HEK293 (cell line): ENCODE measurements around the gene FICD.

Experiments
- CTCF ChIA-PET: fragments of 350-600 bp; formaldehyde crosslinking; extraction: SDS; loops from one replicate; lab custom pipeline; 2021; ENCODE audit warnings: antibody characterized with exemption; lab: Yijun Ruan, JAX
- POLR2A ChIA-PET: fragments of 300-600 bp; formaldehyde crosslinking; extraction: SDS; loops from one replicate; lab custom pipeline; 2020; ENCODE audit warnings: antibody characterized with exemption, inconsistent platforms; lab: Yijun Ruan, JAX
- H3K27ac ChIP-seq: fragments of 200-500 bp; sonication (Bioruptor generic); 2 replicates; pipeline ENCODE4 v1.5.1; 2014; ENCODE audit warnings: low read depth, low read length, control low read depth, inconsistent platforms; ENCODE audit errors: extremely low read depth
- H3K36me3 ChIP-seq, 2 experiments: fragments of 200-500 bp in 1 of 2; sonication (Bioruptor generic) in 1 of 2; 1 replicate in 1 of 2; 2 replicates in 1 of 2; pipeline ENCODE4 v1.5.1; 2014 to 2017; ENCODE audit warnings: inconsistent platforms in 2 of 2, low read length in 2 of 2; ENCODE audit not compliant: control insufficient read depth in 2 of 2, insufficient read depth in 1 of 2
- H3K4me1 ChIP-seq: fragments of 200-500 bp; sonication (Bioruptor generic); 2 replicates; pipeline ENCODE4 v1.5.1; 2014; ENCODE audit warnings: mild to moderate bottlenecking, low read length, inconsistent platforms; ENCODE audit not compliant: control insufficient read depth, insufficient read depth
- H3K4me3 ChIP-seq: 2 replicates; pipeline ENCODE4 v1.5.1; 2011; ENCODE audit warnings: low read depth, mild to moderate bottlenecking, control low read depth, low read length, moderate library complexity
- H3K9me3 ChIP-seq: fragments of 200-500 bp; sonication (Bioruptor generic); 2 replicates; pipeline ENCODE4 v1.5.1; 2014; ENCODE audit warnings: low read depth, low read length, inconsistent platforms; ENCODE audit not compliant: control insufficient read depth, insufficient read depth
- EGR2 ChIP-seq: fragments of 450-650 bp; formaldehyde crosslinking; IDR thresholded peaks from 2 replicates; pipeline ENCODE4 v1.5.1; 2016; ENCODE audit warnings: low read depth, missing biosample characterization, missing genetic modification characterization
- FEZF1 ChIP-seq: fragments of 450-650 bp; formaldehyde crosslinking; IDR thresholded peaks from 2 replicates; pipeline ENCODE4 v1.5.1; 2016; ENCODE audit warnings: missing biosample characterization, missing genetic modification characterization
- KLF1 ChIP-seq: fragments of 450-650 bp; formaldehyde crosslinking; IDR thresholded peaks from 2 replicates; pipeline ENCODE4 v1.5.1; 2016; ENCODE audit warnings: missing biosample characterization, missing genetic modification characterization
- KLF10 ChIP-seq: fragments of 450-650 bp; IDR thresholded peaks from 2 replicates; pipeline ENCODE4 v1.5.1; 2018; ENCODE audit warnings: missing biosample characterization, mild to moderate bottlenecking, missing genetic modification characterization
- KLF17 ChIP-seq: fragments of 450-650 bp; formaldehyde crosslinking; IDR thresholded peaks from 2 replicates; pipeline ENCODE4 v1.5.1; 2016; ENCODE audit warnings: missing biosample characterization, missing genetic modification characterization
- KLF7 ChIP-seq: fragments of 450-650 bp; formaldehyde crosslinking; IDR thresholded peaks from 2 replicates; pipeline ENCODE4 v1.5.1; 2016; ENCODE audit warnings: missing biosample characterization, missing genetic modification characterization, borderline replicate concordance
- PATZ1 ChIP-seq: fragments of 450-650 bp; formaldehyde crosslinking; IDR thresholded peaks from 2 replicates; pipeline ENCODE4 v1.5.1; 2016; ENCODE audit warnings: missing biosample characterization, missing genetic modification characterization
- REPIN1 ChIP-seq: fragments of 450-650 bp; formaldehyde crosslinking; IDR thresholded peaks from 2 replicates; pipeline ENCODE4 v1.5.1; 2017; ENCODE audit warnings: missing biosample characterization, missing genetic modification characterization, low read depth
- SP3 ChIP-seq: fragments of 450-650 bp; formaldehyde crosslinking; IDR thresholded peaks from 2 replicates; pipeline ENCODE4 v1.5.1; 2016; ENCODE audit warnings: missing biosample characterization, missing genetic modification characterization
- WT1 ChIP-seq: fragments of 450-650 bp; formaldehyde crosslinking; IDR thresholded peaks from 2 replicates; pipeline ENCODE4 v1.5.1; 2016; ENCODE audit warnings: missing biosample characterization, missing genetic modification characterization
- ZBTB21 ChIP-seq: fragments of 450-650 bp; formaldehyde crosslinking; IDR thresholded peaks from 2 replicates; pipeline ENCODE4 v1.5.1; 2017; ENCODE audit warnings: missing biosample characterization, missing genetic modification characterization
- ZBTB26 ChIP-seq: fragments of 450-650 bp; formaldehyde crosslinking; optimal IDR thresholded peaks from 2 replicates; pipeline ENCODE3; 2016; ENCODE audit warnings: missing biosample characterization, mild to moderate bottlenecking, missing genetic modification characterization
- ZEB2 ChIP-seq: fragments of 450-650 bp; formaldehyde crosslinking; IDR thresholded peaks from 2 replicates; pipeline ENCODE4 v1.5.1; 2016; ENCODE audit warnings: missing biosample characterization, missing genetic modification characterization
- ZNF157 ChIP-seq: fragments of 450-650 bp; formaldehyde crosslinking; IDR thresholded peaks from 2 replicates; pipeline ENCODE4 v1.5.1; 2016; ENCODE audit warnings: missing biosample characterization, missing genetic modification characterization
- ZNF184 ChIP-seq: fragments of 450-650 bp; IDR thresholded peaks from 2 replicates; pipeline ENCODE4 v1.5.1; 2018; ENCODE audit warnings: missing biosample characterization, mild to moderate bottlenecking, missing genetic modification characterization
- ZNF311 ChIP-seq: fragments of 450-650 bp; formaldehyde crosslinking; IDR thresholded peaks from 2 replicates; pipeline ENCODE4 v1.5.1; 2017; ENCODE audit warnings: missing biosample characterization, missing genetic modification characterization, borderline replicate concordance
- ZNF366 ChIP-seq: fragments of 450-650 bp; formaldehyde crosslinking; conservative IDR thresholded peaks from 2 replicates; pipeline ENCODE4 v1.5.1; 2016; ENCODE audit warnings: missing biosample characterization, missing genetic modification characterization
- ZNF501 ChIP-seq: fragments of 450-650 bp; formaldehyde crosslinking; IDR thresholded peaks from 2 replicates; pipeline ENCODE4 v1.5.1; 2016; ENCODE audit warnings: missing biosample characterization, missing genetic modification characterization
- ZNF530 ChIP-seq: fragments of 450-650 bp; formaldehyde crosslinking; IDR thresholded peaks from 2 replicates; pipeline ENCODE4 v1.5.1; 2016; ENCODE audit warnings: low read depth, missing biosample characterization, missing genetic modification characterization
- ZNF558 ChIP-seq: fragments of 450-650 bp; formaldehyde crosslinking; IDR thresholded peaks from 2 replicates; pipeline ENCODE4 v1.5.1; 2016; ENCODE audit warnings: missing biosample characterization, missing genetic modification characterization
- ZNF561 ChIP-seq: fragments of 450-650 bp; IDR thresholded peaks from 2 replicates; pipeline ENCODE4 v1.5.1; 2018; ENCODE audit warnings: missing biosample characterization, missing genetic modification characterization, borderline replicate concordance
- ZNF571 ChIP-seq: fragments of 450-650 bp; formaldehyde crosslinking; IDR thresholded peaks from 2 replicates; pipeline ENCODE4 v1.5.0; 2017; ENCODE audit warnings: missing biosample characterization, missing genetic modification characterization
- ZNF658 ChIP-seq: fragments of 450-650 bp; formaldehyde crosslinking; IDR thresholded peaks from 2 replicates; pipeline ENCODE4; 2016; ENCODE audit warnings: missing biosample characterization, missing genetic modification characterization
- ZNF792 ChIP-seq: fragments of 450-650 bp; formaldehyde crosslinking; IDR thresholded peaks from 2 replicates; pipeline ENCODE4 v1.5.1; 2016; ENCODE audit warnings: missing biosample characterization, missing genetic modification characterization
- TF ChIP-seq, protein P1 (sequence below): fragments of 450-650 bp; formaldehyde crosslinking; IDR thresholded peaks from 2 replicates; pipeline ENCODE4 v1.5.1; 2017; ENCODE audit warnings: missing biosample characterization, missing genetic modification characterization
- TF ChIP-seq, protein P2 (sequence below): fragments of 450-650 bp; formaldehyde crosslinking; IDR thresholded peaks from 2 replicates; pipeline ENCODE4 v1.5.1; 2017; ENCODE audit warnings: missing biosample characterization, mild to moderate bottlenecking, missing genetic modification characterization, moderate library complexity

Gene FICD

DNA sequence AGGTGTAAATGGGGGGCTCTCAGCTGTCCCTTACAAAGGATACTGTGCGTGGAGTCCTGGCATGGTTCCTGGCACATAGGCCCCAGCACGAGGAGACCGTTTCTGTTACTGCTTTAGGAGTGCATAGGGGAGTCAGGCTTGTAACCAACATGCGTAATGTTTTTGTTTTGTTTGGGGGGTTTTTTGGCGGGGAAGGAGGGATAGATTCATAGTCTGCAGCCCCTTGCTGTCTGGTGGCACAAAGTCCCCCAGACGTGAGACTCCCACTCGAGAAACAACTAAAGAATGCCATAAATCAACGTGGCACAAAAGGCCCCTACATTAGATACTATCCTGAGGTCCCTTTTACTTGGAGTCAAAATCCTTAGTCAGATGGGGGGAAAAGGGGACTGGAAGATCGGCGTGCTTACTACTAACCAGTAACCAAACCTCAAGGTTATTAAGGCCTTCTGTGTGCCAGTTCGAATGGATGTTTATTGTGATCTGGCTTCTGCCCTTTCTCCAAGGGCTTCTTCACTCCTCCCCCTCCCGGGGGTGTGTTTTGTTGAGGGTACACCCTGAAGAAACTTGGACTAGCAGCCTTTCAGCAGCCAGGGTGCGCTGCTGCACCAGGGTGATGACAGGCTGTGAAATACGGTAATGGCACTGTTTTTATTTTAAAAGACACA lies 48.2 kb downstream of the FICD start:
- POLR2A ChIA-PET: interaction anchor here (0.9 to 1.2 kb wide), 4 partner anchors 25 to 167 kb away, joined by 3 to 6 read pairs (median 4); no protein-coding TSS in a partner anchor
- H3K4me1 ChIP-seq: 0 out of 2 replicates have a peak, but pooled peaks cover 2% of the 10 kb centered on the region
- no peak for TF ChIP-seq WT1 (tag by site-specific recombination)
- peak; percentile 69 for TF ChIP-seq ZNF366 (tag by site-specific recombination)
- no peak for TF ChIP-seq ZBTB26 (tag by site-specific recombination)
- TF ChIP-seq ZNF558: no peak
- peak; percentile 93 for TF ChIP-seq KLF10 (tag by site-specific recombination)
- TF ChIP-seq KLF1: peak; percentile 14; the same call in 1 of the 2 replicates
- TF ChIP-seq, protein P1, sequence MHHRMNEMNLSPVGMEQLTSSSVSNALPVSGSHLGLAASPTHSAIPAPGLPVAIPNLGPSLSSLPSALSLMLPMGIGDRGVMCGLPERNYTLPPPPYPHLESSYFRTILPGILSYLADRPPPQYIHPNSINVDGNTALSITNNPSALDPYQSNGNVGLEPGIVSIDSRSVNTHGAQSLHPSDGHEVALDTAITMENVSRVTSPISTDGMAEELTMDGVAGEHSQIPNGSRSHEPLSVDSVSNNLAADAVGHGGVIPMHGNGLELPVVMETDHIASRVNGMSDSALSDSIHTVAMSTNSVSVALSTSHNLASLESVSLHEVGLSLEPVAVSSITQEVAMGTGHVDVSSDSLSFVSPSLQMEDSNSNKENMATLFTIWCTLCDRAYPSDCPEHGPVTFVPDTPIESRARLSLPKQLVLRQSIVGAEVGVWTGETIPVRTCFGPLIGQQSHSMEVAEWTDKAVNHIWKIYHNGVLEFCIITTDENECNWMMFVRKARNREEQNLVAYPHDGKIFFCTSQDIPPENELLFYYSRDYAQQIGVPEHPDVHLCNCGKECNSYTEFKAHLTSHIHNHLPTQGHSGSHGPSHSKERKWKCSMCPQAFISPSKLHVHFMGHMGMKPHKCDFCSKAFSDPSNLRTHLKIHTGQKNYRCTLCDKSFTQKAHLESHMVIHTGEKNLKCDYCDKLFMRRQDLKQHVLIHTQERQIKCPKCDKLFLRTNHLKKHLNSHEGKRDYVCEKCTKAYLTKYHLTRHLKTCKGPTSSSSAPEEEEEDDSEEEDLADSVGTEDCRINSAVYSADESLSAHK (tag by site-specific recombination): no peak
- no peak for TF ChIP-seq ZBTB21 (tag by site-specific recombination)
- no peak for TF ChIP-seq ZNF530 (tag by site-specific recombination)
- TF ChIP-seq EGR2 (tag by site-specific recombination): no peak
- TF ChIP-seq KLF17 (tag by site-specific recombination): no peak
- no peak for TF ChIP-seq KLF7 (tag by site-specific recombination)
- TF ChIP-seq REPIN1 (tag by site-specific recombination): no peak
- peak; percentile 87 for TF ChIP-seq ZNF561
- TF ChIP-seq FEZF1 (tag by site-specific recombination): peak; percentile 39; the same call in 1 of the 2 replicates
- peak; percentile 50; the same call in 1 of the 2 replicates for TF ChIP-seq ZEB2 (tag by site-specific recombination)
- TF ChIP-seq ZNF501: 0 out of 2 replicates have a peak, but pooled peaks have one; percentile 36
- TF ChIP-seq ZNF311 (tag by site-specific recombination): no peak
- TF ChIP-seq SP3 (tag by site-specific recombination): peak; percentile 79
- TF ChIP-seq ZNF658 (tag by site-specific recombination): no peak
- no peak for TF ChIP-seq ZNF571
- no peak for TF ChIP-seq ZNF184 (tag by site-specific recombination)
- peak; percentile 90 for TF ChIP-seq PATZ1 (tag by site-specific recombination)
- no peak for TF ChIP-seq ZNF792 (tag by site-specific recombination)
- TF ChIP-seq ZNF157 (tag by site-specific recombination): no peak
- TF ChIP-seq, protein P2, sequence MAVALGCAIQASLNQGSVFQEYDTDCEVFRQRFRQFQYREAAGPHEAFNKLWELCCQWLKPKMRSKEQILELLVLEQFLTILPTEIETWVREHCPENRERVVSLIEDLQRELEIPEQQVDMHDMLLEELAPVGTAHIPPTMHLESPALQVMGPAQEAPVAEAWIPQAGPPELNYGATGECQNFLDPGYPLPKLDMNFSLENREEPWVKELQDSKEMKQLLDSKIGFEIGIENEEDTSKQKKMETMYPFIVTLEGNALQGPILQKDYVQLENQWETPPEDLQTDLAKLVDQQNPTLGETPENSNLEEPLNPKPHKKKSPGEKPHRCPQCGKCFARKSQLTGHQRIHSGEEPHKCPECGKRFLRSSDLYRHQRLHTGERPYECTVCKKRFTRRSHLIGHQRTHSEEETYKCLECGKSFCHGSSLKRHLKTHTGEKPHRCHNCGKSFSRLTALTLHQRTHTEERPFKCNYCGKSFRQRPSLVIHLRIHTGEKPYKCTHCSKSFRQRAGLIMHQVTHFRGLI (tag by site-specific recombination): no peak

More for the DNA sequence above, 48.2 kb downstream of the FICD start:
- peaks cover 21 to 44% of the 10 kb centered on the region in 2 experiments for H3K36me3 ChIP-seq
- no peaks in the 10 kb centered on the region for H3K9me3 ChIP-seq
- peak overlapping the region; percentile 84 for H3K4me3 ChIP-seq
- CTCF ChIA-PET: interaction anchor here (0.6 to 10.6 kb wide), 19 partner anchors 8 to 569 kb away, joined by 3 to 160 read pairs (median 4); no protein-coding TSS in a partner anchor
- peak overlapping the region; percentile 58; the same call in 1 of the 2 replicates for H3K27ac ChIP-seq
